GM12872 (cell line): Measurements from ENCODE around the gene SSBP3.

ENCODE experiments used
- TF ChIP-seq, protein P1 (sequence below): IDR thresholded peaks from 3 replicates; pipeline ENCODE4 v1.5.1; 2011; ENCODE audit warnings: low read depth, mild to moderate bottlenecking, low read length, moderate library complexity; ENCODE audit not compliant: insufficient read depth

Gene SSBP3

DNA sequence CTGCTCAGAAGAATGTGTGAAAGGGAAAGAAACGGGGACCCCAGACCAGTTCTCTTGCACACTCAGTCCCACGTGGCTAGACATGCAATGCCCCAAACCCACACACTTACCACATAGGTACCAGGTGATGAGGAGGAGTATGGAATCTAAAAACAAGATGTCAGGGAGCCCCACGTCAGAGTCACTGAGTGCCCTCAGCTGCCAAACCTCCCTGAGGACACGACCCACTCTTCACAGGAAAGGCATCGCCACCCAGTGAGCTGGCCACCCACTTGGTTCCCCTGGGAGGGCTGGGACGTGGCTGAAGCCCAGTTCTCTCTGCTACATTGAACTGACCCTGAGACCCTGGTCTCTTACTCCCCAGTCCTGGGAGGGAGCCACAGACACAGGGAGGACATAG is 164.8 kb downstream of the SSBP3 start:
- TF ChIP-seq, protein P1, sequence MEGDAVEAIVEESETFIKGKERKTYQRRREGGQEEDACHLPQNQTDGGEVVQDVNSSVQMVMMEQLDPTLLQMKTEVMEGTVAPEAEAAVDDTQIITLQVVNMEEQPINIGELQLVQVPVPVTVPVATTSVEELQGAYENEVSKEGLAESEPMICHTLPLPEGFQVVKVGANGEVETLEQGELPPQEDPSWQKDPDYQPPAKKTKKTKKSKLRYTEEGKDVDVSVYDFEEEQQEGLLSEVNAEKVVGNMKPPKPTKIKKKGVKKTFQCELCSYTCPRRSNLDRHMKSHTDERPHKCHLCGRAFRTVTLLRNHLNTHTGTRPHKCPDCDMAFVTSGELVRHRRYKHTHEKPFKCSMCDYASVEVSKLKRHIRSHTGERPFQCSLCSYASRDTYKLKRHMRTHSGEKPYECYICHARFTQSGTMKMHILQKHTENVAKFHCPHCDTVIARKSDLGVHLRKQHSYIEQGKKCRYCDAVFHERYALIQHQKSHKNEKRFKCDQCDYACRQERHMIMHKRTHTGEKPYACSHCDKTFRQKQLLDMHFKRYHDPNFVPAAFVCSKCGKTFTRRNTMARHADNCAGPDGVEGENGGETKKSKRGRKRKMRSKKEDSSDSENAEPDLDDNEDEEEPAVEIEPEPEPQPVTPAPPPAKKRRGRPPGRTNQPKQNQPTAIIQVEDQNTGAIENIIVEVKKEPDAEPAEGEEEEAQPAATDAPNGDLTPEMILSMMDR: no peak

DNA sequence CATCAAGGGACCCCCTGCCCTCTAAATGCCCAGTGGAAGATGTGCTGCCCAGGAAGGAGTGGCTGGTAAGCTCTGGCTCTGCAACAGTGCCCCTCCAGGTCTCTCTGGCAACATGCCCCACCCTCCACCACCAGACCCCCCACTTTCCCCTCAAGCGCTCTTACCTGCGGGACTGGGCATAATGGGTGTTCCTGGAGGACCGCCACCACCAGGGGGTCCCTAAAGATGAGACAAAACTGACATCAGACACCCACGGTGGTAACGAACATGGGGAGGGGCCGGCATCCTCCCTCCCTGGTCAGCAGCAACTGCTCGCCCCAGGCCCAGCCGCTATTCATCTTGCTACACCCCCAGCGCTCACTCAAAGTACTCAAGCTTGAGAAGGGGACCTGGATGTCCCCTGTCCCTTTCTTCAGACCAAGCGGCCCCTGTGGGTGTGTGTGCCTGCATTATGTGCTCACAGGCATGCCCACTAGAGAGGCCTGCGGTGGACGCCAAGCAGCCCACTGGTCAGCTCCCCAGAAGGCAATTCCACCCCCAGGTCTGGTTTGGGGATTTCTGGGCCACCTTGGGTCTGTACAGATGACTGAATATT is 165.4 kb downstream of the SSBP3 start:
- TF ChIP-seq, protein P1: no peak

DNA sequence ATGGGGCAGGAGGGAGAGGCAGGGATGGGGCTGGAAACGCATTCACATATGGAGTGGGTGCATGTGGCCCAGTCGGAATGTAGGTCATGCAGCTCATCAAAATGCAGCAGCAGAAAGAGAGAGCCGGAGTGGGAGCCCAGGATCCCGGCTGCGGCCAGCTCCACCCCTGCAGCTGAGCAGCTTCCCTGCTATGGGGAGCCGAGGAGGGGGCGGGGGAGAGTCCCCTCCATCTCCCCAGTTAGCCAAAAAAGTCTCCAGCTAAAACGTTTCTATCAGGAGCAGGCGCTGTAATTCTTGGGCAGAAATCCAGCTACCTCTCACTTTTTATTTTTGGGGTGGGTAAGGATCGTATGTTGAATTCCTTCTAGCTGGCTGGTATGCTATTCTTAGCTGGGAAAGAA is 166.6 kb downstream of the SSBP3 start:
- TF ChIP-seq, protein P1: no peak

DNA sequence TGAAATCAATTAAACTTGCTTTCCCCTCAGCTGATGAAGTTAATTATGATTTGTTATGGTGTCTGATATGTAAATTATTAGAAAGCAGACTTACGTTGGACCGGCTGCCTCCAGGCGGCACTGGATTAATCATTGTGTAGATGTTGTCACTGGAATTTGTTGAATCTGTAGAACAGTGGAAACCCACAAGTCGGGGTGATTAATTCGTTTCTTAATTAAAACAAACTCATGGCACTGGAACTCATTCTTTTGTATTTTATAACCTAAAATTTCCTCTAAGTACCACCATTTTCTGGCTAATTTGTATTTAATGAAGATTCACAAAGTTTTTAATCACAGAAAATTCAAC is 167.2 kb downstream of the SSBP3 start:
- TF ChIP-seq, protein P1: no peak

DNA sequence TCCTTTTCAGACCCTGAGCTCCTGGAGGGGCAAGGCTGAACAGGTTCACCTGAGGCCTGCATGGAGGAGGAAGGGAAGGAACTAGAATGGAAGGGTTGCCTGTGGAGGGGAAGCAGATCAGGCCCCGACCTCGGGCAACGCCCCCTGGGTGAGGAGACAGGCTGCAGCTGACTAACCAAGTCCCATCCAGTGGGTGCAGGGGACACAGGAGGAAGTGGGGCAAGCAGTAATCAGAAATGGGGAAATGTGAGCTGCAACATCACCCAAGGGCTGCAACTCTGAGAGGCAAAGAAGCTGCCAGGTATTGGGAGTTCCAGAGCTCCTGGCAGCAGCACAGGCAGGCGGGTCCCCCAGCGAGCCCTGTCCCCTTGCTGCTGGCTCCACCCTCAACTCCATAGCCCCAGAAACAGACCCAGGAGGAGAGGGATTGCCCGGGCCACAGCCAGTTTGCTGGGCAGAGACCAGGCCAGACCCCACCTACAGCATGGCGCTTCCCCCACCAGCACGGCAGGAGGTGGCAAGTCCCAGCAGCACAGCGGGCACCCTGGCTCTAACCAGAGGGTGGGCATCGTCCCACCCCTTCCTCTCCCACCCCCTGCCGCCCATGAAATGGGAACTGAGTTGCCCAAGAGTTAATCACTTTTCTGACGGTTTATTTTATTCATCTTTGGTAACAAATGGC is 167.7 kb downstream of the SSBP3 start:
- TF ChIP-seq, protein P1: no peak

DNA sequence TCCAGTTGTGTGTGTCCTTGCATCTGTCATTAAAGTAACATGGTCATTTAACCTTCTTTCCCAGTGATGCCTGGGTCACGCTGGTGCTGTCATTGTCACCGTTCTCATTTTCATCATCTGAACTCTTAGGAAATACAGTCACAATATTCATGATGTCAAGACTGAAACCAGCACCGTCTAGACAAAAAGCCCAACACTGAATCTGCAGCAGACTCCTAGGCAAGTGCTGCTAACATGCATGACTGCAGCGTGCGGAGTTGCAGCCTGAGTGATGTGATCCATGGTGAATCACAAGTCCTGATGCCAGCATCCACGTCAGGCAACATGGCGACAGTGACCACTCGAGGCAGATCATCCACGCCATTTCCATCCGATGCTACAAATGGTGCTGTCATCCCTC is 168.6 kb downstream of the SSBP3 start:
- TF ChIP-seq, protein P1: no peak

DNA sequence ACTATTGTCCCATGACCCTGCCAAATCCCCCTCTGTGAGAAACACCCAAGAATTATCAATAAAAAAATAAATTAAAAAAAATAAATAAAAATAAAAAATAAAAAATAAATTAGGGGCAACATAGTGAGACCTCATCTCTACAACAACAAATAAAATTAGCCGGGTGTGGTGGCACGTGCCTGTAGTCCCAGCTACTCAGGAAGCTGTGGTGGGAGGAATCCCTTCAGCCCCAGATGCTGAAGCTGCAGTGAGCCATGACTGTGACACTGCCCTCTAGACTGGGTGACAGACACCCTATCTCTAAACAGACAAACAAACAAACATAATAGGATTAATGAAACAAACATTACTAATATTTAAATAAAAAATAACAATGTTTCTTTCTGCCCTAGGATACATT is 171.9 kb downstream of the SSBP3 start:
- TF ChIP-seq, protein P1: no peak
